NCI-H1417 (cell line): ENCODE measurements around the gene PCSK1N.
"Not testable (repeated sequence)": the region's sequence is repeated elsewhere in the genome, so short reads cannot be mapped to it uniquely, and the experiment has no call there.

Experiments used
- DNase-seq, 3 experiments: peaks; one replicate each; lab custom pipeline; 2025; lab: John Stamatoyannopoulos, UW

PCSK1N gene

DNA sequence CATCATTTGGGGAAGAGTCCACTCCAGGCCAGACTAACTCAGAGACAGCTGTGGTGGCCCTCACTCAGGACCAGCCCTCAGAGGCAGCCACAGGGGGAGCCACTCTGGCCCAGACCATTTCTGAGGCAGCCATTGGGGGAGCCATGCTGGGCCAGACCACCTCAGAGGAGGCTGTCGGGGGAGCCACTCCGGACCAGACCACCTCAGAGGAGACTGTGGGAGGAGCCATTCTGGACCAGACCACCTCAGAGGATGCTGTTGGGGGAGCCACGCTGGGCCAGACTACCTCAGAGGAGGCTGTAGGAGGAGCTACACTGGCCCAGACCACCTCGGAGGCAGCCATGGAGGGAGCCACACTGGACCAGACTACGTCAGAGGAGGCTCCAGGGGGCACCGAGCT lies 12.4 kb downstream of the PCSK1N start:
- DNase-seq, result no peak

DNA sequence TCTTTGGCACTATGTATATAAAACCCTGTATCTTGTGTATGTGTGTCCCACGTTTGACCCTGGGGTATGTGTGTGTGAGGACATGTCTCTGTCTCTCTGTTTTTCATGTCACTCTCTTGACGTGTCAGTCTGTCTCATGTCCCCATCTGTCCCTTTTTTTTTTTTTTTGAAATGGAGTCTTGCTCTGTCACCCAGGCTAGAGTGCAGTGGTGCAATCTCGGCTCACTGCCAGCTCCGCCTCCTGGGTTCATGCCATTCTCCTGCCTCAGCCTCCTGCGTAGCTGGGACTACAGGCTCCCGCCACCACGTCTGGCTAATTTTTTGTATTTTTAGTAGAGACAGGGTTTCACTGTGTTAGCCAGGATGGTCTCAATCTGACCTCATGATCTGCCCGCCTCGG lies 16.0 kb downstream of the PCSK1N start:
- not testable (repeated sequence) for DNase-seq

DNA sequence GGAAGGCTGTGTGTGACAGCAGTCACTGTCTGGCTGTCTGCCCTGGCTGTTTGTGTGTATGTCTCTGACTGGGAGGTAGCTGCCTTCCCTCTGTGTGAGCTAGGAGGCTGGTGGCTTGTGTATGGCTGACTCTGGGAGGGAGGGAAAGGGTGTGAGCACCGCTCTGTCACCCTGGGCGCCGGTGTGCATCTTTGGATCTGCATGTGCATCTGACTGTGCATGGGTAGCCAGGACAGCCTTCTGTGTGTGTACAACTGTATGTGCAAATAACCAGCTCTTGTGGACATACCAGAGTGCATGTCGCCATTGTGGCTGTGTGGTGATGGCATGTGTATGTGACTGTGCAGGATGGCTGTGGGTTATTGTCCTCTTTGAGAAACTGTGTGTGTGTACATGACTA lies 16.5 kb downstream of the PCSK1N start:
- DNase-seq, result no peak

DNA sequence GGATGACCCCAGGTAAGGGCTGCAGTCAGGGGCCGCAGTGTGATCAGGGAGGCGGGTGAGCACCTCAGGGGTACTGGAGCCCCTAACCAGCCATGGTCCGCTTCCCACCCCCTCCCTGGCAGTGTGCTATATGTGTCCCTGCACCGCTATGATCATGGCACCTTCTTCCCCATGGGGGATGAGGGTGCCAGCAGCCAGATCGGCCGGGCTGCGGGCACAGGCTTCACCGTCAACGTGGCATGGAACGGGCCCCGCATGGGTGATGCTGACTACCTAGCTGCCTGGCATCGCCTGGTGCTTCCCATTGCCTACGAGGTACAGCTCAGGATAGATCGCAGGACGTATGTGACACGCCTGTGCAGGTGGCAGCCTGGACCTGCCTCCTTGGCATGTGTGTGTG lies 17.3 kb downstream of the PCSK1N start:
- no peak for DNase-seq

DNA sequence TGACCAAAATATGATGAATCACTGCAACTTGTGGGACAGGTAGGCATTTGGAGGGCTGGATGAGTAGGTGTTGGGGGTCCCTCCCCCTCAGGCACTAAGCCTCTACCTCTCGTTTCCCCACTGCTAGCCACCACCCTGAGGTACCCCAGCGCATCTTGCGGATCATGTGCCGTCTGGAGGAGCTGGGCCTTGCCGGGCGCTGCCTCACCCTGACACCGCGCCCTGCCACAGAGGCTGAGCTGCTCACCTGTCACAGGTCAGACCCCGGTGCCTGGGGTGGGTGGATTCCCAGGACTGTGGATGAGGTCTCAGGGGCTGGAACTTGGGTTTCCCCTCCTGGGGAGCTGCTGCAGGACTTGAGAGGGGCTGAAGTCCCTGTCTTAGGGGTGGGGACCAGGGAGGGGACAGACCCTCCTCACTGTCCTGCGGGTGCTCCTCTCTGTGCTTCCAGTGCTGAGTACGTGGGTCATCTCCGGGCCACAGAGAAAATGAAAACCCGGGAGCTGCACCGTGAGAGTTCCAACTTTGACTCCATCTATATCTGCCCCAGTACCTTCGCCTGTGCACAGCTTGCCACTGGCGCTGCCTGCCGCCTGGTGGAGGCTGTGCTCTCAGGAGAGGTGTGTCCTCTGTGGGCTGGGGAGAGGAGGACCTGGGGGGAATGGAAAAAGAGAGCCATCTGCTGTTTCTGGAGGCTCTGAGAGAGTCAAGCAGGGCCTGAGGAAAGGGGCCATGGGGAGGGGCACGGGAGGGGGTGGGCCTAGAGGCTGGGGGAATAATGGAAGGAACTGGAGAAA lies 19.2 kb downstream of the PCSK1N start:
- DNase-seq, result no peak

DNA sequence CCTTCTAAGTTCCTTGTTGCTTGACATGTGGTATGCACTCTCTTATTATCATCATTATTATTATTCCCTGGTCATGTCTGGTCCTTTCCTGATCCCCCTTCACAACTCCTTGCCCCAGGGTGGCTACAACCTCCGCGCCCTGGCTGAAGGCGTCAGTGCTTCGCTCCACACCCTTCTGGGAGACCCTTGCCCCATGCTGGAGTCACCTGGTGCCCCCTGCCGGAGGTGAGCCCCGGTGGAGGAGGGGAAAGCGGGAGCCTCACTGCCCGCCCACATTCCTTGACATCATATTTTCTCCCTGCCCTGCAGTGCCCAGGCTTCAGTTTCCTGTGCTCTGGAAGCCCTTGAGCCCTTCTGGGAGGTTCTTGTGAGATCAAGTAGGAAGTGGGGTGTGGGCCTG lies 20.1 kb downstream of the PCSK1N start:
- no peak for DNase-seq

DNA sequence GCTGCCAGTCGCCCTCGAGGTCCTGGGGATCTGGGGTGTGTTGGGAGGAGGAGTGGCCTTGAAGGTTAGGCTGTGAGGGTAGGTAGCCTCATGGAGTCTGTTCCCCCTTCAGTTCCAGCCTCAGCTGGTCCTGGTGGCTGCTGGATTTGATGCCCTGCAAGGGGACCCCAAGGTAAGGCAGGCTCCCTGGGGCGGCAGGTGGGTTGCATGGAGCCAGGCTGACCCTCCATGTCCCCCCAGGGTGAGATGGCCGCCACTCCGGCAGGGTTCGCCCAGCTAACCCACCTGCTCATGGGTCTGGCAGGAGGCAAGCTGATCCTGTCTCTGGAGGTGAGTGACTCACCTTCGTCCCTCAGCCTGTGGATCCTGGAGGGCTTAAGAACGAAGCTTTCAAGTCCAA lies 20.7 kb downstream of the PCSK1N start:
- DNase-seq, result no peak

DNA sequence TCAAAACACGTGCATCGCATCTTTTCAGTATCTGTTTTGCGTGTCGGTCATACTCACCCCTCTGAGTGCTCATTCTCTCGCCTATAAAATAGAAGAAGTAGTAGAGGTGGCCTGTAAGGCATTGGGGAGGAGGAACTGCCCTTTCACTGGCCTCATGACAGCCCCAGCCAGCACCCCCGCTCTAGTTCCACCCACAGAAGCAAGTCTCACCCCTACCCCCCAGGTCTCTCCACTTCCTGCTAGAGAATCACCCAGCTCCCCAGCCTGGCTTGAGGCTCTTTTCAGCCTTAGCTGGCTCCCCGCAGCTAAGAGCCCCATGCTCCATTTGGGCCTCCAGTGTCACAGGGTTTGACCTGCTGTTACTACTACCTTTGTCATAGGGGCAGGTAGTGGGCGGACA lies 21.8 kb downstream of the PCSK1N start:
- no peak for DNase-seq

DNA sequence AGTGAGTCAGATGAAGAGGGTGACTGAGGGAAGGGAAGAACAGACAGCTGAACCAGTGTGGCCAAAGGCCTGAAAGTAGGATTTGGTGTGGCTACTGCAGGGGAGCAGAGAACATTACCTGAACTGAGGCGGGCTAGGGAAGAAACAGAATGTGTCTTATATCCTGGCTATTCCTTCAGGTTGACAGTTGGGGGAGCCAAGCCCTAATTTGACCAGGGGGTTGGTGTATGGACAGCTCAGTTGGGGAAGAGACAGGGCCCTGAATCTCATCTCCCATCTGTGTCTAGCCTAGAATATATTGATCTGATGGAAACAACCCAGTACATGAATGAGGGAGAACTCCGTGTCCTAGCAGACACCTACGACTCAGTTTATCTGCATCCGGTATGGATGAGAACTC lies 29.3 kb downstream of the PCSK1N start:
- DNase-seq, result peak in 1 of 3 experiments; percentile 13

DNA sequence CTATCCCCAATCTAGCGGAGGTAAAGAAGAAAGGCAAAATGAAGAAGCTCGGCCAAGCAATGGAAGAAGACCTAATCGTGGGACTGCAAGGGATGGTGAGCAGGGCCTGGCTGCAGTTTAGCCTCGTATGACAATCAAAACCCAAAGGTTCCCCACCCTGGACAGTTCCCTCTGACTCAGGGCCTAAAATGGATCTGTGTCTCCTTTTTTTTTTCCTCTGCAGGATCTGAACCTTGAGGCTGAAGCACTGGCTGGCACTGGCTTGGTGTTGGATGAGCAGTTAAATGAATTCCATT lies 32.6 kb downstream of the PCSK1N start:
- DNase-seq, result no peak

DNA sequence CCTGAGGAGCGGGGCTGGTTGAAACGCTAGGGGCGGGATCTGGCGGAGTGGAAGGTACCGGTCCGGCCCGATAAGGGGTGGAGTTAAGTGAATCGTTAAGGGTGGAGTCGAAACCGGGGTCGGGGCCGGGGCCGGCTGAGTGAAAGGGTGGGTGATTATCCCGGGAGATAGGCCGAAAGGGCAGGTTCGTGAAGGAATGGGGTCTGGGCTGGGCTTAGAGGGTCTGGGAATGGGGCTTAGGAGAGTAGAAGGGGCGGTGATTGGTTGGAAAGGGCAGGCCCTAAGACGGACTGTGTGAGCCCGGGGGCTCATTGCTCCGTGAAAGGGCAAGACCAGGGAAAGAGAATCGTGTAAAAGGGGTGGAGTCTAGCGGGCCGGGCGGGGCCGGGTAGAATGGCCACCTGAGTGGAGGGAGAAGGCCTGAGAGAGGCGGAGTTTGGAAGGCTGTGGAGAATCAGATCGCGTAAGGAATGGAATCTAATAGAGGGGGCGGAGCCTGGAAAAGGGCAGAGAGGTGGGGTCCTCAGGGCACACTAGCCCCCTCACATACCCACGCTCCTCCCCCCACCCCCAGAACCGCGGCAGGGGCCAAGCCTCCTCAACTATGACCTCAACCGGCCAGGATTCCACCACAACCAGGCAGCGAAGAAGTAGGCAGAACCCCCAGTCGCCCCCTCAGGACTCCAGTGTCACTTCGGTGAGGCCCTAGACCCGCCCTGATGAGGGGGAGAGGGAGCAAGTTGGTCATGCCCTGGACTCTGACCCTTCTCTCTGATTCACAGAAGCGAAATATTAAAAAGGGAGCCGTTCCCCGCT lies 33.1 kb downstream of the PCSK1N start:
- DNase-seq, result peak; percentile 44 to 89 (median 80)

DNA sequence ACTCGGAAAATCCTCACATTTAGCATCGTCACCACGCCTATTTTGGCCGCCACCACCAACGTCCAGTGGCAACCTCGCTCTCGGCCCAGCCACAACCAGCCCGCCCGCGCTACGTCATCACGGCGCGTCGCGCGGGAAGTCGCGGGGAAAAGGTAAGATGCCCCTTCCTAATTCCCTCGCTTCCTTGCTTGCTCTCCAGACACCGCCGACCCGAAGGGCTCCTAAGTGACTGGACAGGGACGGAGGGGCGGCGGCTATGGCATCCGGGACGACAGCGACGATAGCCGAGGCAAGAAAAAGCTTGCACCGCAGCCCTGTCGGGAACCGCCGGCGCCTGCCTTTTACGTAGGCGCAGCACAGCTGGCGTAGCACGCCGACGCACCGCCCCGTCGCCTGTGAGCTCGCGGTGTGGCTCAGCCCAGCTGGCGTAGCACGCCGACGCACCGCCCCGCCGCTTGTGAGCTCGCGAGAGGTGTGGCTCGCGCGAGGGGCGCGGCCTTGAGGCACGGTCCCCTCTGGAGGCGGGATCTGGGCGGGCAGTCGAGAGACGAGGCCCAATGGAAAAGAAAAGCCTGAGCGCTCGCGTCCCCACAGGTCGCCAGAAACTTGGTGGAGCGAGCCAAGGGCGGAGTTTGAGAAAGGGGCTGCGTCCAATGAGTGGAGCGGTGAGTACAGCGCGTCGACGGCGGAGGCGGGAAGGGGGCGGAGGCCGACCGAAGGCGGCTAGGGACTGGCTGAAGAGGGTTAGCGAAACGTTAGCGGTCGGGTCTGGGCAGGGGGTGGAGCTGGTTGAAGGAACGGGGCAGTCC lies 33.9 kb downstream of the PCSK1N start, which contains the start of gene HDAC6:
TSS of gene HDAC6 (plus strand) at position 788 of the 809 bp plus-strand sequence. CDS start 626 bp downstream, outside the sequence.
- peak; percentile 96 to 99 (median 97) for DNase-seq

DNA sequence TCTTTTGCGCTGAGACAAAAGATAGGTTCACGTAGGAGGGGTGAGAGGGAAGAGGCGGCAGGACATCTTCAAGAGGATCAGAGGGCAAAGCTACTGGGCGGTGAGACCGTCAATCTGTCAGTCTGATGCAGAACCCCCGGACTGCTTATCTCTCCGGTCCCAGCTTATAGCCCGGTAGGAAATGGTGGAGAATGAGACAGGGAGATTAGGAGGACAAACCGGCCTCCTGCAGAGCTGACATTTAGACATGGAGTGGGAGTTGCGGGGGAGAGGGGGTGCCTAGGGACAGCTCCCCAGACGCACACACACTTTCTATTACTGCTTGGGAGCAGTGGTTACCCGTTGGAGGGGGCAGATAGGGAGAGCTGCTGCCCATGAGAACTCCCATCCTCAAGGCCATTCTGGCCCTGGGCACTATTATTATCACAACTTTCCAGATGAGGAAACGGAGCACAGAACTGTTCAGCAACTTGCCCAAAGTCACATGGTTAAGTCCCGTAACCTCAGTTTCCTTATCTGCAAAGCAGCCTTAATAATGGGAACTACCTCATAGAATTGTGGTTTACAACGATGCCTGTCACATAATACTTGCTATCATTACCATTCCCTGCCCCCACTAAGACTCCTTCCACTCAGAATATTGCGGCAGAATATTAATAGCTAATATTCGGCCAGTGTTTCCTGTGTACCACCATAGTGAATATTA lies 34.7 kb downstream of the PCSK1N start:
- peak in 1 of 3 experiments; percentile 37 for DNase-seq

DNA sequence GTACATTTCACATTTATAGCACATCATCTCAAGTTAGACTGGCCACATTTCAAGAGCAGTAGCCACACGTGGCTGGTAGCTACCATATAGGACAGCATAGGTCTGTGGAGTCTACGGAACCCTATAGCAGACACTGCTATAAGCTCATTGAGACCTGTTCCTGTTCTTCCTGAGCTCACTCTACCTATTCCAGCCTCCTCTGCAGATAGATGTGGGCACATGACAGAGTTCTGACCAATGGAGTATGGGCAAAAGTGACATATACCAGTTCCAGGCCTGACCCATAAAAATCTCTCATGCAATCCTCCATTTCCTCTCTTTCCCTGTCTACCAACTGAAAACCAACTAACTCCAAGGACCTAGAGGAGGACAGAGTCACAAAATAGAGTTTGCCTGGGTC lies 37.1 kb downstream of the PCSK1N start:
- DNase-seq, result no peak

DNA sequence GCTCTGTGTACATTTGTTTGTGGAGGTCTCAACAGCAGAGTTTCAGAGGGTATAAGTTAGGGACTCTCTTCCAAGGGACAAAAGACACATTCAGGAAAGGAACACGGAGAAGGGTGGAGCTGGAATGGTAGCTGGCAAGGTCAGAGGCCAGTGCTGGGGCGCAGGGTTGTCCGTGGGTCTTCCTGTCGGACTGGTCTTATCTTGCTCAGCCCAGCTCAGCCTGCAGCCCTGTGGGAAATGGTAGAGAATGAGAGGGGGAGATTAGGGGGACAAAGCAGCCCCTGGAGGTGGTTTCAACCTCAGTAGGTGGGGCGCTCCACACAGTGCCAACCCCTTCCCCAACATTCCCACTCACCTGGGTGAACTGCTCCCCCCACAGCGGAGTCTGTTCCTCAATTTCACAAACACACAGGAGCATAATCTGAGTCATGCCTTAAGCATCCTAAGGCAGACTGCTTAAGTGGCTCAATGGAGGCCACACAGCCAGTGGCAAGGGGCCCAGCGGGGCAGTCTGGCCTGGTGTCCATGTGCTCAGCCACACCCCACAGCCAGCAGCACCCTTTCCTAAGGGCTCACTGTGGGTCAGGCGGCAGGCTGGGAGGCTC lies 40.4 kb downstream of the PCSK1N start:
- no peak for DNase-seq

DNA sequence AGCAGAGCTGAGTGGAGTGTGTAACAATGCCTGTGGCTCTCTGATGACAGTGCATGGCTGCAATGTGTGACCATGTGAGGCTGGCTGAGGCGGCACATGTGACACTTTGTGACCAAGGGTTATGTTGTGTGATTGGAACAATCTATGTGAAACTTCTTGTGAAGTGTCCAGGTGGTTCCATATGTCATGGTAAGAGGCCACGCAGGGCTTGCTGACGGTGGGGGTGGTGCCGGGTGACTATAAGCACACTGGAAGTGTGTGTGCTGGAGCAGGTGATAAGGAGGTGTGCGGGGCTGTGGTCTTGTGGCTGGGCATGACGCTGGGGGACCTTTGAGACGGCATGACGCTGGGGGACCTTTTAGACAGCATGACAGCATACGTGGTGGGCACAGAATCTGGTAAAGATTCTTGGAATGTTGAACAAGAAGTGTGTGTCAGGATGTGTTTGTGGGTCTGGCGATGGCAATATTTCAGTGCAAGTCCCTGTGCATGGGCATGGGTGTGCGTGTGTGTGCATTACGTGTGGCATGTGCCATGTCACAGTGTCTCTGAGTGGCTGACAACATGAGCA lies 41.0 kb downstream of the PCSK1N start:
- no peak for DNase-seq

DNA sequence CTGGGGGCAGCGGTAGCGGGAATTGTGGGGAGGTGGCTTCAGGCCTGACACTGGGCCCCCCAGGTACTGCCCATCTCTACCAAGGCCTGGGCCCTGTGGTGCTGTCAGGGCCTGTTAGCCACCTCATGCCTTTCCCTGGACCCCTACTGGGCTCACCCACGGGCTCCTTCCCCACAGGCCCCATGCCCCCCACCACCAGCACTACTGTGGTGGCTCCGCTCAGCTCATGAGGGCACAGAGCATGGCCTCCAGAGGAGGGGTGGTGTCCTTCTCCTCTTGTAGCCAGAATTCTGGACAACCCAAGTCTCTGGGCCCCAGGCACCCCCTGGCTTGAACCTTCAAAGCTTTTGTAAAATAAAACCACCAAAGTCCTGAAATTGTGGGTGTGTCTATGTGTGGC lies 41.5 kb downstream of the PCSK1N start:
- no peak for DNase-seq

DNA sequence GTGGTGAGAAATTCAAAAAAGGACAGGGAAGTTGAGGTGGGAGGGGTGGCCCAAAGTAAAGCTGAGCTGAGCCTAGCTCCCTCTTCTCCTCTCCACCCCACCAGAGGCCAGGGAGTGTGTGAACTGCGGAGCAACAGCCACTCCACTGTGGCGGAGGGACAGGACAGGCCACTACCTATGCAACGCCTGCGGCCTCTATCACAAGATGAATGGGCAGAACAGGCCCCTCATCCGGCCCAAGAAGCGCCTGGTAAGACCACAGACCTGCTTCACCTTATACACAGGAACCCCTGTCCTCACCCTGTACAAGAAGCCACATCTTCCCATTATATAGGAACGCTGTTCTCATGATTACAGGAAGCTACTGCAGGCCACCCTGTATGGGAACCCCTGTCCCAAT lies 43.2 kb downstream of the PCSK1N start:
- DNase-seq, result no peak

DNA sequence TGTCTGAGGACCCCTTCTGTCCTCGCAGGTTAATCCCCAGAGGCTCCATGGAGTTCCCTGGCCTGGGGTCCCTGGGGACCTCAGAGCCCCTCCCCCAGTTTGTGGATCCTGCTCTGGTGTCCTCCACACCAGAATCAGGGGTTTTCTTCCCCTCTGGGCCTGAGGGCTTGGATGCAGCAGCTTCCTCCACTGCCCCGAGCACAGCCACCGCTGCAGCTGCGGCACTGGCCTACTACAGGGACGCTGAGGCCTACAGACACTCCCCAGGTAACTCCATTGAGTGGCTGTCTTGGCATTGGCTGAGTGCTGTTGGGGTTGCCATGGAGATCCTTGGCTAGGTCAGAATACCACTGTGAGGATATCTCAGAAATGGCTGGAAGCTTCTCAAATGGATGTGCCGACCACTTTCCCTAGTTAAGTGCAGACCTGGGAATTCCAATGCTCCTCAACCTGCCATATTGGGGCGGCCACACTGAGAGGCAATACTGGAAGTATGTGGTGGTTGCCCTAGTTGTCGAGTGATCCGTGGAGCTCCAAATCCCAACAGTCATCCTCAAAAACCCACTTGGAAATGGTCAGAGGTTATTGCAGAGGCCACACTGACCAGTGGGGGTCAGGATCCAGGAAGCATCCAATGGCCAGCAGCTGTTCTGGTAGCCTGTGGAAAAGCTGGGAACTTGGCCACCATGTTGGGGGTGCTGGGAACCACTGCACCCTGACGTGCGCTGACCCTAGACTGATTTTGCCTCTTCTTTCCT lies 44.2 kb downstream of the PCSK1N start:
- no peak for DNase-seq

DNA sequence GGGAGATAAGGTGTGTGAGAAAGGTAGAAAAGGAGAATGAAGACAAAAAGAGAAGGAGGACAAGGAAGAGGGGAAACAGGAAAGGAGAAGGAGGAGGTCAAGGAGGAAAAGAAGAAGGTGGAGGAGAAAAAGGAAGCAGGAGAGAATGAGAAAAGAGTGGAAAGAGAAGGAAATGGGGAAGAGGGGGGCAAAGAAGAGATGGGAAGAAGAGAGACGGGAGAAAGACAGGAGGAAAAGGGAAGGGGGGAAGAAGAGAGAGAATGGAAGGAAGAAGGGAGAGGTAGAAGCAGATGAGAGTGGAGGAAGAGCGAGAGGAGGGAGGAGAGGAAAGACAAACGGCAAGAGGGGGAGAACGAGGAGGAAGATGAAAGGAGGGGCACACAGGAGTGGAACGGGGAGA lies 44.9 kb downstream of the PCSK1N start:
- no peak for DNase-seq
